Breast epithelium (tissue), 4 donors: ENCODE measurements around the gene DKK2. TPM values are rescaled to one million over a fixed set of nuclear protein-coding genes. Genes with fewer than 3 reads are reported as not detected.
A peak's percentile ranks its signal among the peaks of the same experiment; 100 is the strongest.

Source experiments
- DNase-seq, 2 donors: peaks; one replicate each; pipeline ENCODE4 v3.0.0-alpha.2; 2019; ENCODE audit warnings: low spot score in 2 of 2
- H3K27ac ChIP-seq, 2 donors: fragments of 200-600 bp; sonication (generic) in 1 of 2; one replicate each; pipeline ENCODE4 v1.5.1; 2016 to 2019; ENCODE audit warnings: mild to moderate bottlenecking in 1 of 2
- H3K27me3 ChIP-seq, 2 donors: fragments of 200-600 bp; sonication (generic) in 1 of 2; one replicate each; pipeline versions ENCODE4 v1.5.1 to v1.6.0; 2017 to 2019; ENCODE audit warnings: control low read depth in 1 of 2, mild to moderate bottlenecking in 1 of 2
- H3K36me3 ChIP-seq: fragments of 200-600 bp; one replicate; pipeline ENCODE4 v1.5.1; 2019
- H3K4me1 ChIP-seq, 2 donors: fragments of 200-600 bp; sonication (generic); one replicate each; pipeline ENCODE4 v1.5.1; 2016 to 2019; ENCODE audit warnings: control low read depth in 1 of 2
- H3K4me3 ChIP-seq, 3 donors: fragments of 200-600 bp; sonication (generic); 1 replicate in 2 of 3; 2 replicates in 1 of 3; pipeline ENCODE4 v1.5.1; 2016 to 2019; ENCODE audit warnings: mild to moderate bottlenecking in 3 of 3, moderate library complexity in 2 of 3
- H3K9me3 ChIP-seq, 2 donors: fragments of 200-600 bp; sonication (generic) in 1 of 2; one replicate each; pipeline ENCODE4 v1.5.1; 2016 to 2019; ENCODE audit warnings: control low read depth in 1 of 2
- POLR2A ChIP-seq: fragments of 450-650 bp; IDR thresholded peaks from one replicate; pipeline ENCODE4 v1.6.1; 2016; ENCODE audit warnings: antibody characterized with exemption, mild to moderate bottlenecking, moderate library complexity
- POLR2AphosphoS5 ChIP-seq, 3 donors: sonication (generic); formaldehyde crosslinking; IDR thresholded peaks; one replicate each; pipeline ENCODE4 v1.6.1; 2017; ENCODE audit warnings: antibody characterized with exemption in 3 of 3
- intact Hi-C: fragments of 100-400 bp; cut with DNase I; formaldehyde crosslinking; loops from one replicate; pipeline ENCODE4 v1.15.1; 2023; ENCODE audit warnings: low total_unique reads
- total RNA-seq, 3 donors: library from RNA; depleted of rRNA; stranded (reverse); fragments of >200 nt; gene quantifications; one replicate each; pipeline ENCODE4 v1.1.0, GENCODE V29; 2016
- TF ChIP-seq, protein P1 (sequence below), 3 donors: fragments of 450-650 bp; IDR thresholded peaks; one replicate each; pipeline ENCODE4 v1.5.1; 2016 to 2017; ENCODE audit warnings: antibody characterized with exemption in 3 of 3, mild to moderate bottlenecking in 3 of 3, moderate library complexity in 3 of 3

The DKK2 gene
- total RNA-seq, 3 donors from 2014 or later = 1.6 to 5.8 (median 1.6) TPM

DNA sequence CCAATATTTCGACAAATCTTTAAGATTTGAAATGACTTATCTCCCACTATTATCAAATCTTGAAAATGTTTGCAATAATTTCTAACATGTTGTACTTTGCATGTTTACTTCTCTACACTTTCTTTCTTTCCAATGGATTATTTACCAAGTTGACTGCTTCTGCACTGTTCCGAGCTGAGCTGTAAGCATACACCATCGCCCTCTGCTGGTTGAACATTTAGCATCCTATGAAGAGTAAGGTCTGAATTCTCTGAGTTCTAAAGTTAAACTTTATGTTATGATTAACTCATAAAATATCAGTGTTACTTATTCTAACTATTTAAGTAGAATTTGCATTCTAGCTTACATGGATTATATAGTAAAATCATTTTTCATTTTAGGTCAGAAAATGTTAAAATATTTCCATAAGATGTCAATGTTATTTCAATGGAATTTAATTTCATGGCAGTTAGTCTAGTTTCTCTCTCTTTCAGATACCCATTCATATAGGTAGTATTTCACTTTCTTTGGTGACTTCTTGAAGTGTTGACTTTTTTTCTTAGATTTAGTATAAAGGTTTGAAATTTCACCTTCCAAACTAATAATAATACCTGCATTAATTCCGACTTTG lies 137.4 kb downstream of the DKK2 start:
- H3K27ac ChIP-seq = no peak overlapping the region
- intact Hi-C loops = no loop called here
- TF ChIP-seq, protein P1, sequence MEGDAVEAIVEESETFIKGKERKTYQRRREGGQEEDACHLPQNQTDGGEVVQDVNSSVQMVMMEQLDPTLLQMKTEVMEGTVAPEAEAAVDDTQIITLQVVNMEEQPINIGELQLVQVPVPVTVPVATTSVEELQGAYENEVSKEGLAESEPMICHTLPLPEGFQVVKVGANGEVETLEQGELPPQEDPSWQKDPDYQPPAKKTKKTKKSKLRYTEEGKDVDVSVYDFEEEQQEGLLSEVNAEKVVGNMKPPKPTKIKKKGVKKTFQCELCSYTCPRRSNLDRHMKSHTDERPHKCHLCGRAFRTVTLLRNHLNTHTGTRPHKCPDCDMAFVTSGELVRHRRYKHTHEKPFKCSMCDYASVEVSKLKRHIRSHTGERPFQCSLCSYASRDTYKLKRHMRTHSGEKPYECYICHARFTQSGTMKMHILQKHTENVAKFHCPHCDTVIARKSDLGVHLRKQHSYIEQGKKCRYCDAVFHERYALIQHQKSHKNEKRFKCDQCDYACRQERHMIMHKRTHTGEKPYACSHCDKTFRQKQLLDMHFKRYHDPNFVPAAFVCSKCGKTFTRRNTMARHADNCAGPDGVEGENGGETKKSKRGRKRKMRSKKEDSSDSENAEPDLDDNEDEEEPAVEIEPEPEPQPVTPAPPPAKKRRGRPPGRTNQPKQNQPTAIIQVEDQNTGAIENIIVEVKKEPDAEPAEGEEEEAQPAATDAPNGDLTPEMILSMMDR (IDR thresholded peaks at IDR 0.05) = peak in 2 of 3 donors; percentile 24 to 33
- TF ChIP-seq POLR2AphosphoS5 (IDR thresholded peaks at IDR 0.05) = no peak
- H3K4me1 ChIP-seq = no peaks in the 10 kb centered on the region
- DNase-seq = no peak
- H3K4me3 ChIP-seq = no peak overlapping the region
- no peaks in the 10 kb centered on the region for H3K36me3 ChIP-seq
- H3K9me3 ChIP-seq = no peaks in the 10 kb centered on the region
- H3K27me3 ChIP-seq = no peaks in the 10 kb centered on the region

GRCh38 chr4:106893903-106894302 lies 142.2 kb downstream of the DKK2 start:
- TF ChIP-seq, protein P1 (IDR thresholded peaks at IDR 0.05) = no peak
- no peak for TF ChIP-seq POLR2AphosphoS5 (IDR thresholded peaks at IDR 0.05)
- TF ChIP-seq POLR2A = no peak

GRCh38 chr4:106893395-106893881 lies 142.7 kb downstream of the DKK2 start:
- no peak for DNase-seq

More at GRCh38 chr4:106893903-106894302, 142.2 kb downstream of the DKK2 start:
- no peaks in the 10 kb centered on the region for H3K4me1 ChIP-seq
- no peaks in the 10 kb centered on the region for H3K27me3 ChIP-seq
- no peaks in the 10 kb centered on the region for H3K9me3 ChIP-seq
- H3K4me3 ChIP-seq = no peak overlapping the region
- H3K27ac ChIP-seq = no peak overlapping the region
- no peaks in the 10 kb centered on the region for H3K36me3 ChIP-seq
- intact Hi-C loops = no loop called here
- no peak for DNase-seq

DNA sequence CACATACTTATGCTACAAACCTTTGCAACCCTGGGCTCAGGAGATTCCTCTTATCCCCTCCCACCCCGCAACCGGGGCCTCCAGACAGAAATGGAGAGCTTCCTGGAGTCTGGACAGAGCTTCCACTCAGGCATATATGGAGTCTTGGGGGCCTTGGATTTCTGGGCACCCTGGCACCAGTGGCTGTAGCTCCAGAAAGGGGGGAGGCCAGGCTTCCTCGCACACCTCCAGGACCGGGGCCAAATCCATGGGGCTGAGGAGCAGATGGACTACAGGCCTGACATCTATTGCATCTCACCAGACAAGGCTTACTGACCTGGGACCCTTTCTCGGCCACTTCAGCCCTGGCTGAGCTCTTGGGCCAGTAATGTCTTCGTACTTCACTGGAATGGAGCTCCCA lies 143.3 kb downstream of the DKK2 start:
- Histone ChIP-seq H3K36me3 (no peaks in the 10 kb centered on the region), H3K27me3 (no peaks in the 10 kb centered on the region), H3K4me1 (no peaks in the 10 kb centered on the region), H3K4me3 (no peak overlapping the region), H3K9me3 (no peaks in the 10 kb centered on the region), H3K27ac (no peak overlapping the region)
- intact Hi-C loops = no loop called here
- DNase-seq = no peak
- TF ChIP-seq, protein P1 (IDR thresholded peaks at IDR 0.05) = no peak
- TF ChIP-seq POLR2A (no peak), POLR2AphosphoS5 (IDR thresholded peaks at IDR 0.05) (no peak)

More at GRCh38 chr4:106893395-106893881, 142.7 kb downstream of the DKK2 start:
- intact Hi-C loops = no loop called here
- Histone ChIP-seq H3K9me3 (no peaks in the 10 kb centered on the region), H3K4me1 (no peaks in the 10 kb centered on the region), H3K36me3 (no peaks in the 10 kb centered on the region), H3K27me3 (no peaks in the 10 kb centered on the region), H3K27ac (no peak overlapping the region), H3K4me3 (no peak overlapping the region)
- TF ChIP-seq POLR2AphosphoS5 (IDR thresholded peaks at IDR 0.05) = no peak
- no peak for TF ChIP-seq POLR2A
- TF ChIP-seq, protein P1 (IDR thresholded peaks at IDR 0.05) = no peak

DNA sequence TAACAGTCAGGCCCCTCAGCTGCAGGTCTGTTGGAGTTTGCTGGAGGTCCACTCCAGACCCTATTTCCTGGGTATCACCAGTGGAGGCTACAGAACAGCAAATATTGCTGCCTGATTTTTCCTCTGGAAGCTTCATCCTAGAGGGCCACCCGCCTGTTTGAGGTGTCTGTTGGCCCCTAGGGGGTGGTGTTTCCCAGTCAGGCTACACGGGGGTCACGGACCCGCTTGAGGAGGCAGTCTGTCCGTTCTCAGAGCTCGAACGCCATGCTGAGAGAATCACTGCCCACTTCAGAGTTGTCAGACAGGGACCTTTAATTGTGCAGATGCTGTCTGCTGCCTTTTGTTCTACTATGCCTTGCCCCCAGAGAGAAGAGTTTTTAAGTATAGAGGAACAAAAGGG lies 160.8 kb downstream of the DKK2 start:
- H3K27ac ChIP-seq = no peak overlapping the region
- no peaks in the 10 kb centered on the region for H3K36me3 ChIP-seq
- H3K4me1 ChIP-seq = no peaks in the 10 kb centered on the region
- intact Hi-C loops = no loop called here
- DNase-seq = no peak
- H3K27me3 ChIP-seq = no peaks in the 10 kb centered on the region
- TF ChIP-seq POLR2A (no peak), POLR2AphosphoS5 (IDR thresholded peaks at IDR 0.05) (no peak)
- TF ChIP-seq, protein P1 (IDR thresholded peaks at IDR 0.05) = no peak
- H3K9me3 ChIP-seq = no peaks in the 10 kb centered on the region
- no peak overlapping the region for H3K4me3 ChIP-seq
